ENCODE data around the gene GALNT10.
"Not testable (repeated sequence)": the region's sequence is repeated elsewhere in the genome, so short reads cannot be mapped to it uniquely, and the experiment has no call there.

Gene GALNT10, protein sequence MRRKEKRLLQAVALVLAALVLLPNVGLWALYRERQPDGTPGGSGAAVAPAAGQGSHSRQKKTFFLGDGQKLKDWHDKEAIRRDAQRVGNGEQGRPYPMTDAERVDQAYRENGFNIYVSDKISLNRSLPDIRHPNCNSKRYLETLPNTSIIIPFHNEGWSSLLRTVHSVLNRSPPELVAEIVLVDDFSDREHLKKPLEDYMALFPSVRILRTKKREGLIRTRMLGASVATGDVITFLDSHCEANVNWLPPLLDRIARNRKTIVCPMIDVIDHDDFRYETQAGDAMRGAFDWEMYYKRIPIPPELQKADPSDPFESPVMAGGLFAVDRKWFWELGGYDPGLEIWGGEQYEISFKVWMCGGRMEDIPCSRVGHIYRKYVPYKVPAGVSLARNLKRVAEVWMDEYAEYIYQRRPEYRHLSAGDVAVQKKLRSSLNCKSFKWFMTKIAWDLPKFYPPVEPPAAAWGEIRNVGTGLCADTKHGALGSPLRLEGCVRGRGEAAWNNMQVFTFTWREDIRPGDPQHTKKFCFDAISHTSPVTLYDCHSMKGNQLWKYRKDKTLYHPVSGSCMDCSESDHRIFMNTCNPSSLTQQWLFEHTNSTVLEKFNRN

DNA sequence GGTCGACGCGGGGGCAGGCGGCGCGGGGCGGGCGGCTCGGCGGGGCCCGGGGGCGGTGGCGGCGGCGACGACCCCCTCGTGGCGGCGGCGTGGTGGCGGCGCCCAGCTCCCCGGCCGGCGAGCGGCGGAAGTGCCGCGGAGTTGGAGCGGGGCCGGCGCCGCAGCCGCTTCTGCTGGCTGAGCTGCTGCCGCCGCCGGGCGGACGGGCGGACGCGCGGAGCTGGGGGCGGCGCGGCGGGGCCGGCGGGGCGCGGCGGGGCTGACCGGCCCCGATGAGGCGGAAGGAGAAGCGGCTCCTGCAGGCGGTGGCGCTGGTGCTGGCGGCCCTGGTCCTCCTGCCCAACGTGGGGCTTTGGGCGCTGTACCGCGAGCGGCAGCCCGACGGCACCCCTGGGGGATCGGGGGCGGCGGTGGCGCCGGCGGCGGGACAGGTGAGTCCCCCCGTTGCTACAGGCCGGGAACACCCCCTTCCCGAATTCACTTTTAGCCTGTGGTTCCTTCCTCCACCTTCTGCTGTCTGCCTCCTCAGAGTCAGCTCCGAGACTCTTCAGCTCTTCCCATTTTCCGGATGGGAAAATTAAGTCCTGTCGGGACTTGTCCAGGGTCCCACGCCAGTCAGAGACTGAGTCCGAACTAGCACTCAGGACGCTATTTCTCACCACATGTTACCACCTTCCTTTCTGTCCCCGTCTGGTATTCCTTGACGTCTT, at the start of gene GALNT10:
TSS of gene GALNT10 (plus strand) at position 139 of the 710 bp plus-strand sequence. CDS start at position 273, 134 bp downstream.
- peak; percentile 74 for DNase-seq

DNA sequence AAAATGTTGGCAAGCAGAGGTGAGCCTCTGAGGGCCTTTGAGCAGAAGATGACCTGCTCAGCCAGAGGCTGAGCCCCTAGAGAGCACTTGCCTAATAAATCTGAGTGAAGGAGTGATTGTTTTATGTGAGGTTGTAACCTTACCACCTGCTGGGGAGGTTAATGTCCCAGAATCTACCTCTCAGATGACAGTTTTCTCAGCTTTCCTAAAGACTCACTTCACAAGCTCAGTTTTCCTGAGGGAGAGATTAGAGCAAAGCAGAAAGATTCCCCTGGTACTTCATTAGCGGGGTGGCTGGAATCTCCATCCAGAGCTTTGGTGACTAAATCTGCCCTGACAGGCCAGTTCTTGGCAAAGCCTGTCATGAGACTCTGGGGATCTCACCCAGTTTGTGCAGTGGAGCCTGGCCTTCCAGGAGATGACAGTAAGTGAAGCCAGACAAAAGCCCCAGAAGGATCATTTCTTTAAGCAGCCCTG, 48.8 kb upstream of the GALNT10 start:
- DNase-seq = no peak

DNA sequence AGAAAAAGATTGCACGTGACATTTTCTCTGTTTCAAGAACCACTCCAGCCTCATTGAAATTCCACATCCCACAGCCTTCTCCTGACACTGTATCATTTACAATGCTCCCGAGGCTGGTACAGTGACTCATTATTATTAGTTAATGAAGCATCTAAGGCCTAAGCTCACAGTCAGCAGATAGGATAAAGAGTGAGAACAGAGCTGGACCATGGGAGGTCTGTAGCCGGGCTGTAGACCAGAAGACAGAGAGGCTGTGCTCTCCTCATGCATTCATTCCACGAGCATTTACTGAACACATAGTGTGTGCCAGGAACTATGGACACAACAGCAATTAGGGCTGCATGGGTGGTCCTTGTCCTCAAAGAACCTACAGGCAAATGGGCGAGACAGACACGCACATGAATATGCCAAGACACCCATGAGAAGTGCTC, 47.3 kb upstream of the GALNT10 start:
- DNase-seq = no peak

DNA sequence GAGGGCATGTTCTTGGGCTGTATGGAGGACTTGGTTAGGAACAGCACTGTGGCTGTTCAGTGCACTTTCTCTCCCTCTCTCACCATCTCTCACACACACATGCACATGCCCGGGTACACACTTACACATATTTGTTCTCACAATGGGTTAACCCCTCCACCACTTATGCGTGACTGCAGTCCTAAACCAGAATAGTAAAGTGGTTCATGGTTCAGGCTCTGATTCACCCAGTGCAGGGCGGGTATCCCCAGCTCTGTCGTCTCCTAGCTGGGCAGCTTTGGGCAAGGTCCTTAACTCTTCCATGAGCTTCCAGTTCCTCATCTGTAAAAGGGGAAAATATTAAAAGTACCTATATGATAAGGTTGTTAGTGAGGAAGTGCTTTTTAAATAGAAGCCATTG, 45.3 kb upstream of the GALNT10 start:
- no peak for DNase-seq

DNA sequence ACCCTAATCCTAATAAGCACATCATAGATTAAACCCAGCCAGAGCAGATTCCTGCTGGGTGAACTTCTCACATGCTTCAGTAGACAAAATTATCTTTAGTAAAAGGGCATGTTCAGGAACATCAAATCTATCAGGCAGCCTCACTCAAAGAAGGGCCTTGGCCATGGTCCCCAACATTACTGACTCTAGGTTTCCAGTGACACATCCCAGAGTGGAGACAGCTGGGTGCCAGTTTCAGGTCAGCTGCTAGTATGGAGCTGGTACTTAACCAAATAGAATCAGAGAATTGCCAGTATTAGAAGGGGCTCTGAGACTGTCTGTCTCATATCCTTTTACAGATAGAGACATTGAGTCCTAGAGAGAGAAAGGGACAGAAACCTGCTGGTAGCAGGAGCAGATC, 44.1 kb upstream of the GALNT10 start:
- DNase-seq = no peak

DNA sequence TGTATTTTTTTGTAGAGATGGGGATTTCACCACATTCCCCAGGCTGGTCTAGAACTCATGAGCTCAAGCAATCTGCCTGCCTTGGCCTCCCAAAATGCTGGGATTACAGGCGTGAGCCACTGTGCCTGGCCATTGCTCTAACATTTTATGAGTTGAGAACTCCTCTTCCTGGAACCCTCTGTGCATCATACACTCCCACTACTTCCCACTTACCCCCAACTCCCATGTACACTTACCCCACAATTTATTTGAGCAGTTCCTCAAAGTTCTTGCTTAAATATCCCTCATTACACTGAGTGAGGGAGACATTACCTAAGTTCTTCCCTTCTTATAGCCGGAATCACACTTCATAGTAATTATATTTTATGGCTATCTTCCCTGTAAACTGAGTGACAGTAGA, 42.9 kb upstream of the GALNT10 start:
- DNase-seq = no peak

DNA sequence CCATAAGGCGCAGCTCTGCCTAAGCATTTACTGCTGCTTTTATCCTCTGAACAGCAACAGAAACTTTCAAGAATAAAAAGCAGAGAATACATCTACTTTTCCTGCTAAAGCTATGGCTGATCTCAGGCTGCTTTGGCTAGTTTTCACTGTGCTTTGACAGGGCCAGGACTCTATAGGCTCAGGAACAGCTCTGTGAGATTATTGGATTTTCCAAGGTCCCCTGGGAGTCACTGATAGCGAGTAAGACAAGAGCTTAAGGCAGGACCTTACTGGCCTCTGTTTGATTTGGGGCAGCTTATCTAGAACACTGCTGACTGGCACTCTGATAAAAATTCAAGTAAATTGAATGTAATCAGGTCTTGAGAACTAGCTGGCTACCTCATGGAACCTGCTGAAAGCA, 40.1 kb upstream of the GALNT10 start:
- not testable (repeated sequence) for DNase-seq

DNA sequence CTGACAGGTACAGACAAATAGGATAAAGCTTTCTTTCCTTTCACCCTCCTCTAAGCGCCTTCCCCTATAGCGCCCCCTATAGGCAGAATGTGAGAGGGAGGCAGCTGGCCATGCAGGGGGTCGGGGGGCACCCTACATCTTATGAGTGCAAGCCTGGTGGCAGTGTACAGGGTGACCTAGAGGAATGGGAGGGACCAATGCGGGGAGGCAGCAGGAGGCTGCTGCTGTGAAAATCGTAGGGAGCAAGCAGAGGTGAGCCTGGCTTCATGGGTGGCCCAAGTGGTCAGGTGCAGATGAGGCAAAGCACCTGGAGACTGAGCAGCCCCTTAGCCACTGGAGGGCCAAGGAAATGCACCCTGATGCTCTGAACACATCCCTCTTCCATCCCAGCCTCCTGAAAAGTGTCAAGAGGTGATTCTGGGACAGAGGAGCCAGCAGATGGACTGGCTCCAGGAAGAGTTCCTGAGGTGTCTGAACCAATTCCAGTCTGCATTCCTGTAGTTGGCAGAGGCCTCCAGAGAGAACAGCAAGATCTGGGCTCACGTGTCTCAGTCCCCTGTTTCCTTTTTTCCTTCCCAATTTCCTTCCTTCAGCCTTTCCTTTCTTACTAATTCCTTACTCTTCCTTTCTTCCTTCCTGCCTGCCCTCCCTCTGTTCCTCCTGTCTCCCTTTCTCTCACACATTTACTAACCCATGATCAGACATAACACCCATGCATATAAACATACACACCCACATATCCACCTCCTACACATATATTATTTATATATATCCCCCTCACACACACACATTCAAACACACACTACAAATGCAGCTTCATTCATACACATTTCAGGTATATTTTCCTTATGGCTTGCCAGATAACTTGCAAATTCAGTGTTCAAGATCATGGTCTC, 32.8 kb upstream of the GALNT10 start:
- DNase-seq = no peak

DNA sequence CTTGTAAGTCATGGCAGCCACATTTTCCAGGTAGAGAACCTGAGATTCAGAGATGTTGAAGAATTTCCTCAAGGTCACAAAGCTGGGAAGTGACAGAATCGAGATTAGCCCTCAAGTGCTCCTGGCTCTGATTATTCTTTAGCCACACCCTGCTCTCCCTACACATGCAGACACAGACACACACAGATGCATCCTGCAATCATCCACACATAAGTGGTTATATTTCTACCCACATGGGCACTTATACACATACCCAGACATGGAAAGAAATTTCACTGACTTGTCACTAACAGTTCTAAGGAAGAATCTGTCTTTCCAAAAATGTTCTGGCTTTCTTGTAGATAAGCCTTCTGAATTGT, 32.2 kb upstream of the GALNT10 start:
- no peak for DNase-seq

DNA sequence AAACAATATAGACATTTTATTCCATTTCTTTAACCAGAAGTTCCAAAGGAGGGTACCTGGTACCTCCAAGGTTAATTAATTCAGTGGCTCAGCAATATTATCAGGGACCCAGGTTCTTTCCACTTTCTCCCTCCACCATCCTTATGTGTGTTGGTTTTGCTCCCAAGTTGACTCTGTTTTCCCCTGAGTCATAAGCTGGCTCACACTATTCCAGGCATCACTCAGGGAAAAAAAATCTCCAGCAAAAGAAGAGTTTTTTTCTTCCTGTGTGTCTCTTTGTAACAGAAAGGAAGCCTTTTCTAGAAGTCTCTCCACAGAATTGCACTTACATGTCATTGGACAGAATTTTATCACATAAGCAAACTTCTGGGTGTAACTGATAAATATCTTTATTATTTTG, 31.2 kb upstream of the GALNT10 start:
- DNase-seq = no peak

DNA sequence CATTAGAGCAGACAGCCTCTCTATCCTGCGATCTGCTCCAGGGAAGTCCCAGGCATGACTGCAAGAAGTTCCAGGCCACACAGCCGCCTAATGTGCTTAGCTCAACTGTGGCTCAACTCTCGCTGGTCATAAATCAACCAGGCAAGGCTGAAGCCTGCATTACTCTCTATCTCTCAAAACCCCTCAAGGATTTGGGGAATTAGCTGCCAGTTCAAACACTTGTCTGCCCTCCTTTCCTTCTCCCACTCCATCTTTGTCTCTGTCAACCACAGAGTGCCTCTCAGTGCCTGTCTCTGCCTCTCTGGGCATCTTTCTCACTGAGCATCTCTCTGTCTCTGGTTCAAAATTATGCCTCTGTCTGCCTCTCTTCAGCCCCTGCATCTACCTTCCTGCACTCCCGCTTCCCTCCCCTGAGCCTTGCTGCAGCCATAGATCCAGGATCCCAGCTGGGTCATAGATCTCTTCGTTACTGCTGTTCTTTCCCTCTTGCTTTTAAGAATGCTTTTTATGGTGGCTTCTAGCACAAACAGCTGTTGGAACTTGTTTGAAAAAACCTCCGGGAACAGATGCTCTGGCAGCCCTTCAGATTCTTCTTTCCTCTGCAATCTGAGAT, 27.9 kb upstream of the GALNT10 start:
- DNase-seq = no peak

DNA sequence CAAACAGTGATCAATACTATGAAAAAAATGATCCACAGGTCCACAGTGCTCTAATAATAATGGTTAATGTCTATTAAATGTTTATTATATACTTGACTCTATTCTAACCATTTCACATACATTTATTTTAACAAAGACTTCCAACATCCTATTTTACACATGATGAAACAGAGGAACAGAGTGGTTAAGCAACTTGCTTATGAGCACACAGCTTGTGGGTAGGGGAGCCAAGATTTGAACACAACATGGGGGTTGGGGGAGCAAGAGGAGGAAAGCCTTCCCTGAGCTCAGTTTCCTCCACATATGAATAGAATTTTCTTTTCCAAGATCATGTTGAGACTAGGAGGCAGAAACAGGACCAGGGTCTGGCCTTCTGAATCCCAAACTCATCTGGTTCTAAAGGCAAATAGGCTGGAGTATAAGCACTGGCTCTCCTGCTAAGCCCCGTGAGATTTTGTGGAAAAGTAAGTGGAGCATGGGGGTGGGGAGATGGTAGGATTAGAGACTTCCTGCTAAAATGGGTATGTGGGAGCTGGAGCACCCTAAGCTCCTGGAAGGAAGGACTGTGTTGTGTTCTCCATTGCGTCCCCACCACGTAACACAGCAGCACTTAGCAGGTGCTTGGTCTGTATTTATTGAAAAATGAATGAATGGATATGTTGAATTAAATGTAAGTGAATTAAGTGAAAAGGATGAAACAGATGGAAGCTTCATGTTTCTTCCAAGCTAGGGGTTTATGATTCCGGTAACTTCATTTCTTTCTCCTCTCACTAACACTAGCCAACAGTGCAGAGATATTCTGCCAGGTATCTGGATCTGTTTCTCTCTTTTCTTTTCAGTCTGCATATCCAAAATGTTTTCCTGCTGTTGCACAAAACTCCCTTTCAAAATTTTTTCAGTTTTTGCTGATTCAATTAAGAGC, 26.9 kb upstream of the GALNT10 start:
- DNase-seq = no peak

DNA sequence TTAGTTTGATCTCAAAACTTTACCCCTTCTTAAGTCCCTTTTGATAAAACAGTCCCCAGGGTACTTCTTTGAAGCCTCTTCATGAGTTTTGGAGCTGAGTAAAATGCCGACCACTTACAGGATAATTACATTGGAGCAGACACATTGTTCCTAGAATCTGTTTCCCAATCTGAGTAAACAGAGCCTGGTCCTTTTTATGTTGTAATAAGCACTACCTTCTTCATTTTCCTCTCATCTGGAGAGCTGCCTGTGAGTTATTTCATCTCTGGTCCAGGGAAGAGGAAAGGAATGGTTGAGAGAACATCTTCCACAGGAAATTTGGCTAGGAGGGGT, 26.3 kb upstream of the GALNT10 start:
- DNase-seq = no peak

DNA sequence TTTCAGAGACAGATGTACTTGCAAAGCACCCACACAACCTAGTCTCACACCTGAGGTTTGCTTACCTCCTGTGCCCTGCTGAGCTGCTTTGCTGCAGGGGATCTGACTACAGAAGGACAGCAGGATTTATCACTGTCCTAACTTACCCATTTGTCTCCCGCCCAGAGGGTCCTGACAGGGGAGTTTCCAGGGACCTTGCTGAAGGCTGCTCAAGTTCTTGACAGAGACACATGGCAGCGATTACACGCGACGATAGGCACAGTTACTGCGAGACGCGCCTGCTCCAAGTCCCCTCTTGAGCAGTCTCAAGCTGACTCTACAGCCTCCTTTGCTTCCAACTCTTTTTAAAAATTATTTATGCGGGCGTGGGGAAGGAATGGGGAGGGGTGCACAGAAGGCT, 24.6 kb upstream of the GALNT10 start:
- DNase-seq = no peak

DNA sequence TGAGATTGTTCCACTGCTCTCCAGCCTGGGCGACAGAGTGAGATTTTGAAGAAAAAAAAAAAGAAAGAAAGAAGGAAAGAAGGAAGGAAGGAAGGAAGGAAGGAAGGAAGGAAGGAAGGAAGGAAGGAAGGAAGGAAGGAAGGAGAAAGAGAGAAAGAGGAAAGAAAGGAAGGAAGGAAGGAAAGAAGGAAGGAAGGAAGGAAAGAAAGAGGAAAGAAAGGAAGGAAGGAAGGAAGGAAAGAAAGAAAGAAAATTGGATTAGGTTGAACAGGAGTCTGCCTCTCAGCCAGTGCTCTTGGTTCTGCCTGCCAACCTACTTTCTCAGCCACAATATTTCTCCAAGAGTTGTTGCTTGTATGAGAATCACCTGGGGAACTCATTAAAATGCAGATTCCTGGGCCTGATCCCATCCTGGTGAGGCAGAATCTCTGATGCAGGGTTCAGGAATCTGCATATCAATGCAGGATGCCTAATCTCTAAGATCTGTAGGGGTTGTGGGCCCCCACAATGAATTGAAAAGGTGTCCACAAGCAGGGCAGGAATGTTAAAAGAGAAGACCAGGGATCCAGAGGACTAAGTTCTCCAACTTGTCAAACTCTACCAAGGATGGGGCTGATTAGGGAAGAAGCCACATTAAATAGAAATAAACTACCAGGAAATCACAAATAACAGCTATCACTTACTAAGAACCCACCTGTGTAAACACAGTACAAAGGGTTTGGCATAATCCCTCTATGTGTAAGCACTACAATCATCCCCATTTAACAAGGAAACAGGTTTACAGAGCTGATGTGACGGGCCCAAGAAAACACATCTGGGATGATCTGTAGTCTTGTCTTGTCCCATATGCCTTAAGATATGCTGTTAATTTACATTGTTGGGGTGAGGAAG, 23.4 kb upstream of the GALNT10 start:
- no peak for DNase-seq

DNA sequence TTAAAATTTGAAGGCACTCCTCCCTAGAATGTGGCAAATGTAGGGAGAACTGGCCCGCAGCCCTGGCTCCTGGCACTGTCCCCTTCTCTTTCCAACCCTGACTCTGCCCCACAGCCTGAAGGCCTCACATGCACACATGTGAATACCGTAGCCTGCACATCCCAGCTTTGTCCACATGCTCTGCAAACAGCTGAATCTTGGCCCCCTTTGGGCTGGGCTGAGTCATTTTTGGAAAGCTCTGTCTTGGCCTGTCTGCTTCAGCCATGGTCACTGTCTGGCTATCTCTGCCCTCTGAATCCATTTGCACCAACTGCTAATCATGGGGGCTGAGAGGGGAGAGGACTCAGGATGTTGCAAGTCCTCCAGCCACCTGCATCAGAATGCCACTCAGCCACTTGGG, 22.1 kb upstream of the GALNT10 start:
- no peak for DNase-seq

DNA sequence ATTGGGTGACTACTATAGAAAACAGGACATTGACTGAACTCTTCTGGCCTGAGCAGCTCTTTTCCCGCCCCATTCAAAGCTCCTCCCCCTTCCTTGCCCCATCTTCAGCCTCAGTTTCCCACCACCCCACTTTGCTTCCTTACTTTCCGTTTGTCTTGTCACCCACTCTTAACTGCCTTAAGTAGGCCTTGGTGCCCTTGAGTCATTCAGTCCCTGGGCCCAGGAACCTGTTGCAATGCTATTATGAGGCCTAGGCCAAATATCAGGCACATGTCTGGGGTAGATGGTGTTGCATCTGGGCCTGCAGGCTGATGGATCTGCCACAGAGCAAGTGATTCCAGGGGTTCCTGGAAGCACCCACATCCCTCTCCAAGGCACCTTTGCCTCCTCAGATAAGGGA, 17.7 kb upstream of the GALNT10 start:
- DNase-seq = no peak

DNA sequence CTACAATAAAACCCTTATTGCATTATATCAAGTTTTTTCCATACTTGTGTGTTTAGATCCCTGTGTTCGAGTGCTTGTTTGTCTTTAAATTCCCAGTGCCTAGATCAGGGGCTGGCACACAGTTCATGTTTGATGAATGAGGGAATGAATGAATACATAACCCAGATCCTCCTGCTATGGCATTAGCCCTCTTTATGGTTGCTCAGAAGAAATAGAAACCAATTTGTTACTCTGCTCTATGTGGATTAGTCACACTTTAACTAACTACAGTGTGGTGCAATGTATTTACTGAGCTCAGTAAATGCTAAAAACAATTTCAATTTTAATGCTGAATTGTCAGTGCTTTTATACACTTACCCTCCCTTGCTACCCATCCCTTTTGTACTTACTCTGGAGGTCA, 16.4 kb upstream of the GALNT10 start:
- DNase-seq = no peak

DNA sequence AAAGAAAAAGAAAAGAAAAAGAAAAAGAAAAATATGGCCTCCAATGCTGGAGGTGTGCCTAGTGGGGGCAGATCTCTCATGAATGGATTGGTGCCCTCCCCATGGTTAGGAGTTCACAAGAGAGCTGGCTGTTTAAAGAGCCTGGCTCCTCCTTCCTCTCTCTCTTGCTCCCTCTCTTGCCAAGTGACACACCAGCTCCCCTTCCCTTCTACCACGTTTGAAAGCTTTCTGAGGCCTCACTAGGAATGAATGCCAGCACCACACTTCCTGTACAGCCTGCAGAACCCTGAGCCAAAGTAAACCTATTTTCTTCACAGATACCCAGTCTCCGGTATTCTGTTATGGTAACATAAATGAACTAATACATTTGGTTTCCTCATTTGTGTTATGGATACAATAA, 14.4 kb upstream of the GALNT10 start:
- no peak for DNase-seq

DNA sequence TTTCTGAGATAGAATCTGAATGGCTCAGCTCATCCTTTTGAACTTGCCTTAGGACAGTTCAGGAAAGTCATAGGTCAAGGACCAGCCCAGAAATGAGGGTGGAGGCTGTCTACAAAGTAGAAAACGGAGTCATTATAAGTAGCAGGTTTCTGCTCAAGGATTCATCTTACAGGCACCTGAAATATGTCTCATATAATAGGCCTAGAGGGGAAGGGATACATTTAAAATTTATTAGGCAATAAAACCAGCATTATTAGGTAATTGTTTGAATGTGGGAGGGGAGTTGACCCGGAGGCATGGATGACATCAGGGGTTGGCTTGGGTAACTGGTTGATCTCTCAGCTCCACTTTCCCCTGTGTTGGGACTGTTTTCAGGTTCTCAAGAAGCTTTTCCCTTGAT, 11.9 kb upstream of the GALNT10 start:
- no peak for DNase-seq

All from CD4-positive, alpha-beta T cell treated with Interleukin-10 for 1 hour (primary cell).